ENCODE results near the gene CFAP58. TPM values are rescaled to one million over a fixed set of nuclear protein-coding genes. Genes with fewer than 3 reads are reported as not detected.
A peak's percentile ranks its signal among the peaks of the same experiment; 100 is the strongest.

Gene CFAP58
- total RNA-seq, 2 experiments from 2014 or later = not detected

DNA sequence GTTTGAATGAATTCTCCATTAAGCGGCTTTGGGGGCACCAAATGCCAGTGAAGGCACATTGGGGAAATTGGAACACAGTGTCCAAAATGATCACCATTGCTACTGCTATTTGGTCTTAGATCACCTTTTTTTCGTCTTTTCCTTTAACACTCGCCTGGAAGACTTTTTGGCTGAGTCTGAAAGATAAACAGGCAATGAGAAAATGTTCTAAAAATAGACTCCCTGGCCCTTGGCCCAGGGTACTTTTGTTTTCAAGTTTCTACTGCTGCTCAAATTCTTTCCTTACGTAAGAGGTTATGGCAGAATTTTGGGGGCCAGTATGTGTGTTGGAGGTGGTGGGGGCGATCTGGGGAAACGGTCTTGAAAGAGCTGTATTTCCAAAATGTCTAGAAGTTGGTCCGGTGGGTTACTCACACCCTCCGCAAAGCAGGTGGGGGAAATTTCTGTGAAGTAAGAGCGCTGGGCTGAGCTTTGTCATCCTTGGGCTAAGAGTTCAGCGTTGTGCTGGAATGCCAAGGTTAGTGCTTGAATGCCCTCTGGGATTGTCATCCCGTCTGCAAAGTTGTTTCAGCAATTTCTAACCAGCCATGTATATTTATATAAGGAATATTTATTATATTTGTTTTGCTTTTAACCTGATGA, 14.0 kb upstream of the CFAP58 start:
- peaks cover 21% of the 10 kb centered on the region for H3K36me3 Mint-ChIP-seq (ENCODE audit: low read depth)
- H3K27me3 Mint-ChIP-seq = no peaks in the 10 kb centered on the region
- H3K4me3 ChIP-seq (ENCODE audit: low read length) = peak overlapping the region; percentile 92
- H3K4me1 ChIP-seq (ENCODE audit: insufficient read depth, low read length) = peaks cover 37% of the 10 kb centered on the region
- no peaks in the 10 kb centered on the region for H3K36me3 ChIP-seq (ENCODE audit: insufficient read depth, low read length)
- H3K9me3 Mint-ChIP-seq = no peaks in the 10 kb centered on the region
- ChIA-PET POLR2A (interaction anchor here (1.4 to 7.2 kb wide), 8 partner anchors 11 to 218 kb away, joined by 5 to 99 read pairs (median 10); partner anchors contain the start of gene SFR1), CTCF (interaction anchor here (1.9 to 6.0 kb wide), 2 partner anchors 11 to 34 kb away, joined by 6 to 37 read pairs; no protein-coding TSS in a partner anchor)
- no peaks in the 10 kb centered on the region for H3K27me3 ChIP-seq (ENCODE audit: control insufficient read depth in 1 of 2, insufficient read depth in 2 of 2, low read length in 2 of 2)
- no peaks in the 10 kb centered on the region for H3K9me3 ChIP-seq (ENCODE audit: control insufficient read depth in 1 of 2, insufficient read depth in 1 of 2, low read length in 2 of 2)
- ATAC-seq (ENCODE audit: poor library complexity) (no peak), DNase-seq (peak in 2 of 14 experiments; percentile 21 to 35)
- no peak overlapping the region for H3K27ac ChIP-seq (ENCODE audit: low read depth in 1 of 2, low read length in 2 of 2)
- H3K27ac Mint-ChIP-seq = peak overlapping the region; percentile 88
- H3K4me1 Mint-ChIP-seq (ENCODE audit: low read depth) = peaks cover 43% of the 10 kb centered on the region
- intact Hi-C loops (cut with DNase I, micrococcal nuclease) = loop anchor here (2.0 to 5.0 kb wide), 4 partner anchors 13 to 107 kb away; partner anchors contain the start of genes CFAP43 (in 1 of the 2), CFAP58 (in 1 of the 2) and GSTO2 (in 1 of the 2)
- H3K4me3 Mint-ChIP-seq = peak overlapping the region; percentile 96
- TF ChIP-seq, protein P1, sequence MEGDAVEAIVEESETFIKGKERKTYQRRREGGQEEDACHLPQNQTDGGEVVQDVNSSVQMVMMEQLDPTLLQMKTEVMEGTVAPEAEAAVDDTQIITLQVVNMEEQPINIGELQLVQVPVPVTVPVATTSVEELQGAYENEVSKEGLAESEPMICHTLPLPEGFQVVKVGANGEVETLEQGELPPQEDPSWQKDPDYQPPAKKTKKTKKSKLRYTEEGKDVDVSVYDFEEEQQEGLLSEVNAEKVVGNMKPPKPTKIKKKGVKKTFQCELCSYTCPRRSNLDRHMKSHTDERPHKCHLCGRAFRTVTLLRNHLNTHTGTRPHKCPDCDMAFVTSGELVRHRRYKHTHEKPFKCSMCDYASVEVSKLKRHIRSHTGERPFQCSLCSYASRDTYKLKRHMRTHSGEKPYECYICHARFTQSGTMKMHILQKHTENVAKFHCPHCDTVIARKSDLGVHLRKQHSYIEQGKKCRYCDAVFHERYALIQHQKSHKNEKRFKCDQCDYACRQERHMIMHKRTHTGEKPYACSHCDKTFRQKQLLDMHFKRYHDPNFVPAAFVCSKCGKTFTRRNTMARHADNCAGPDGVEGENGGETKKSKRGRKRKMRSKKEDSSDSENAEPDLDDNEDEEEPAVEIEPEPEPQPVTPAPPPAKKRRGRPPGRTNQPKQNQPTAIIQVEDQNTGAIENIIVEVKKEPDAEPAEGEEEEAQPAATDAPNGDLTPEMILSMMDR (IDR thresholded peaks at IDR 0.05) = no peak

DNA sequence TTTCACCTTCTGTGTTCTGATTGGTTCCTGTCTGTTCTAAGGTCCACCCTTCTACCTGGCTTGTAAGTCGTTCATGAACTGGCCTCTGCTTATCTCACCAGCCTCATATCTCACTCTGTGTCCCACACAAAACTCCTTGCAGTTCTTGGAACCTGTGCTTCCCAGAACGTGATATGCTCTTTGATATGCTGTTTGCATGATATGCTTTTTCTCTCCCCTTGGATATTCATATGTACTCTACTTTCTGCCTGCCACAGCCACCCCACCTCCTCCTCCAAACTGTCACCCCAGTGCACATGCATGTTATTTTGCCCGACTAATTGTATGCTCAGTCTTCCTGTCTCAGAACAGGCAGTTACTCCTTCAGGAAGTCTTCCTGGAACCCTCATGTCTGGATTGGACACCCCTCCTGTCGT, 13.5 kb upstream of the CFAP58 start:
- TF ChIP-seq, protein P1 (IDR thresholded peaks at IDR 0.05) = no peak
- Histone ChIP-seq H3K9me3 (ENCODE audit: control insufficient read depth in 1 of 2, insufficient read depth in 1 of 2, low read length in 2 of 2) (no peaks in the 10 kb centered on the region), H3K4me1 (ENCODE audit: insufficient read depth, low read length) (peaks cover 32% of the 10 kb centered on the region), H3K27ac (ENCODE audit: low read depth in 1 of 2, low read length in 2 of 2) (no peak overlapping the region), H3K4me3 (ENCODE audit: low read length) (no peak overlapping the region), H3K36me3 (ENCODE audit: insufficient read depth, low read length) (no peaks in the 10 kb centered on the region), H3K27me3 (ENCODE audit: control insufficient read depth in 1 of 2, insufficient read depth in 2 of 2, low read length in 2 of 2) (no peaks in the 10 kb centered on the region)
- POLR2A ChIA-PET = interaction anchor here (2.6 to 7.2 kb wide), 2 partner anchors 18 to 33 kb away, joined by 38 to 99 read pairs; no protein-coding TSS in a partner anchor
- CTCF ChIA-PET = interaction anchor here (6.0 kb wide), 1 partner anchor 34 kb away, joined by 37 read pairs; no protein-coding TSS in a partner anchor
- peak overlapping the region; percentile 96 for H3K4me3 Mint-ChIP-seq
- peaks cover 17% of the 10 kb centered on the region for H3K36me3 Mint-ChIP-seq (ENCODE audit: low read depth)
- DNase-seq (no peak), ATAC-seq (ENCODE audit: poor library complexity) (no peak)
- no peaks in the 10 kb centered on the region for H3K9me3 Mint-ChIP-seq
- H3K4me1 Mint-ChIP-seq (ENCODE audit: low read depth) = peaks cover 38% of the 10 kb centered on the region
- no peaks in the 10 kb centered on the region for H3K27me3 Mint-ChIP-seq
- intact Hi-C loops (cut with DNase I, micrococcal nuclease) = no loop called here
- H3K27ac Mint-ChIP-seq = peak overlapping the region; percentile 88

DNA sequence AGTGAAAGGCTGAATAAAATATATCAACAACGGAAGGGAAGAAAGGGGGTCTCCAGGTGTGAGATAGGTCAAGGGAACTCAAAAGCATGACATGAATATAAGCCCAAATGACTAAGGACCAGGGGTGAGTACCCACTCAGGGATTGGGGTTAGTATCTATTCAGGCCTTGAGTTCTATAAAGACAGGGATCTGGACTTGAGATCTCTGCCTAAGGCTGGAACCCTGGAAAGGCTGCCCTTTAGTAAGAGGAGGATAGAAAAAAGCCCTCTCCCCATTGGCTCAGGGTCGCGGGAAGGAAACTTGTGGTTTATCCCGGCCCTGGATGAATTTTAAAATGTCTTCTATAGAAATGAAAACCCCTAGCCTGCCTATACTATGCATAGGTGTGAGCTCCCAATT, 13.0 kb upstream of the CFAP58 start:
- ChIA-PET POLR2A (interaction anchor here (0.8 kb wide), 1 partner anchor 49 kb away, joined by 5 read pairs; no protein-coding TSS in a partner anchor), CTCF (interaction anchor here (1.8 to 2.3 kb wide), 2 partner anchors 13 to 35 kb away, joined by 9 to 13 read pairs; partner anchors contain the start of gene CFAP58)
- H3K4me3 ChIP-seq (ENCODE audit: low read length) = no peak overlapping the region
- H3K9me3 ChIP-seq (ENCODE audit: control insufficient read depth in 1 of 2, insufficient read depth in 1 of 2, low read length in 2 of 2) = no peaks in the 10 kb centered on the region
- H3K27ac ChIP-seq (ENCODE audit: low read depth in 1 of 2, low read length in 2 of 2) = no peak overlapping the region
- ATAC-seq (ENCODE audit: poor library complexity) (no peak), DNase-seq (no peak)
- peaks cover 3% of the 10 kb centered on the region for H3K9me3 Mint-ChIP-seq
- peak overlapping the region; percentile 96 for H3K4me3 Mint-ChIP-seq
- no peaks in the 10 kb centered on the region for H3K27me3 ChIP-seq (ENCODE audit: control insufficient read depth in 1 of 2, insufficient read depth in 2 of 2, low read length in 2 of 2)
- peaks cover 17% of the 10 kb centered on the region for H3K36me3 Mint-ChIP-seq (ENCODE audit: low read depth)
- H3K27ac Mint-ChIP-seq = peak overlapping the region; percentile 88
- no peaks in the 10 kb centered on the region for H3K27me3 Mint-ChIP-seq
- H3K4me1 ChIP-seq (ENCODE audit: insufficient read depth, low read length) = peaks cover 27% of the 10 kb centered on the region
- intact Hi-C loops (cut with DNase I, micrococcal nuclease) = no loop called here
- no peaks in the 10 kb centered on the region for H3K36me3 ChIP-seq (ENCODE audit: insufficient read depth, low read length)
- peaks cover 37% of the 10 kb centered on the region for H3K4me1 Mint-ChIP-seq (ENCODE audit: low read depth)
- TF ChIP-seq, protein P1 (IDR thresholded peaks at IDR 0.05) = no peak
